Epithelial cell of umbilical artery (primary cell): ENCODE data around the gene OR2A25. TPM values are rescaled to one million over a fixed set of nuclear protein-coding genes. Genes with fewer than 3 reads are reported as not detected.

ENCODE experiments used
- total RNA-seq: library from RNA; depleted of rRNA; stranded (reverse); fragments of >200 nt; gene quantifications from 2 replicates; pipeline ENCODE4 v1.2.3, GENCODE V29; 2014

The OR2A25 gene
- total RNA-seq = not detected in 2 replicates

DNA sequence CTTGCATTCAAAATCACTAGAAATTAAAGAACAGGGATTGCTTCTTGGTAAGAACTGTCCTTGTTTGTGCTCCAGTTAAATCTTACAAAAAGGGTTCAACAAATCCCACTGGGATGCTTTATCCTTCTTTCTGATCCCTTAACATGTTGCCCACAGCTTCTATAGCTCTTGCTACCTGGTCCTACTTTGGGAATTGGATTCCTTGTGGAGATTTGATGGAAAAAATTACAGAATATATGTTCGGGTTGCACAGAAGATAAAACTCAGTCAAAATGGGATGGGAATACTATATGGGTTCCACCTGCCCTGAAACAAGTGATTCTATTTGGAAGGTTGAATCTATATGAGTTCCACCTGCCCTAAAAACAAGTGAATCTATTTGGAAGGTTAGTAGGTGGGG lies at the start of gene OR2A25:
Gene OR2A25 (plus strand): TSS at position 301 of the 400 bp plus-strand sequence. CDS start 4,409 bp downstream, outside the sequence.

GRCh38 chr7:144048648-144049047 lies 21.0 kb upstream of the OR2A25 start, which contains the start of gene OR2A5:
Gene OR2A5, plus strand, starts transcription at chr7:144048948. Its CDS starts 1,454 bp downstream, at chr7:144050402.

DNA sequence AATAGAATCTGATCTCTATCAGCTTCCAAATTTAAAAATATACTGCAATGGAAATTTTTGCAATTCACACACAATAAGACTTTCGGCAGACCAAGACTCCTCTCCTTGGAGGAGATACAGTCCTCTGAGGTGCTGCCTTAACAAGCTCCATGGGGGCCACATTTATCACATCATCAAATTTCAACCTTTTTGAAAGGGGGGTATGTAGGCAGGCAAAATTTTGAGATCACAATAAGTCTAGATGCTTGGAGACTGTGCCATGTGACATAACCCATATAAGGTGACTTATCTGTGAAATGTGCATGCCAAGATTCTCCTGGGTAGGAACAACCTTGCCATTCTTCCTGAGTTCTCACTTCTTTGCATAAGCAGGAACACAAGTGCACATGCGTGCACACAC lies 16.4 kb downstream of the OR2A25 start, which contains the start of gene OR2A12:
Gene OR2A12 (plus strand): TSS at position 301 of the 400 bp plus-strand sequence. CDS start 8,830 bp downstream, outside the sequence.

DNA sequence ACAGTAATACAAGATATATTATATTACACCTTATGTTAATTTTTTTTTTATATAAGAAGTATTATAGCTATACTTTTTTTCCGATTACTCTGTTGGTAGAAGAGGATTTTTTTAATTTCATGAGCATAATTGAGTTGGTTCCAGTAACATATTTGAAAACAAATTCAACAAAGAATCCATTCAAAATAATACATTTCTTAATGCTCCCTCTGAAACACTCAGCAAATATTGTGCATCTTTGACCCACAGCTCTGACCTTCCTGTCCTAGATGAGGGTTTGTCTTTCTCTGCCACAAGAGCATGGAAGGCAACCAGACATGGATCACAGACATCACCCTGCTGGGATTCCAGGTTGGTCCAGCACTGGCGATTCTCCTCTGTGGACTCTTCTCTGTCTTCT lies 39.7 kb downstream of the OR2A25 start, which contains the start of gene OR2A2:
Gene OR2A2 (plus strand): TSS at position 301 of the 400 bp plus-strand sequence. CDS start 0 bp downstream, at position 301.

GRCh38 chr7:144122876-144123275 lies 53.3 kb downstream of the OR2A25 start, which contains the start of gene OR2A14:
Gene OR2A14, plus strand, starts transcription at chr7:144123176. Its CDS starts 5,937 bp downstream, at chr7:144129113.

Other genes with a start within 250 kb of the OR2A25 start
- gene TCAF1, start 167.6 kb upstream of the OR2A25 start, total RNA-seq = 34.8 and 43.9 TPM in 2 replicates
- gene OR2F2, start 134.6 kb upstream of the OR2A25 start, total RNA-seq = not detected in 2 replicates
- gene OR2F1, start 115.0 kb upstream of the OR2A25 start, total RNA-seq = not detected in 2 replicates
- gene OR6B1, start 69.5 kb upstream of the OR2A25 start, total RNA-seq = not detected in 2 replicates
- gene OR2A5, start 20.9 kb upstream of the OR2A25 start, total RNA-seq = not detected in 2 replicates
- gene OR2A12, start 16.5 kb downstream of the OR2A25 start, total RNA-seq = not detected in 2 replicates
- not detected in 2 replicates for gene OR2A2, start 39.8 kb downstream of the OR2A25 start, total RNA-seq
- gene OR2A14, start 53.4 kb downstream of the OR2A25 start, total RNA-seq = not detected in 2 replicates
- 0.30 TPM in 1 of 2 replicates, not detected in the other for gene CTAGE4, start 113.7 kb downstream of the OR2A25 start, total RNA-seq
- 0.32 and 0.91 TPM in 2 replicates for gene ARHGEF35, start 126.0 kb downstream of the OR2A25 start, total RNA-seq
- not detected in 2 replicates for gene OR2A42, start 169.8 kb downstream of the OR2A25 start, total RNA-seq
- gene OR2A7, start 195.0 kb downstream of the OR2A25 start, total RNA-seq = 0.46 TPM in 1 of 2 replicates, not detected in the other
- 0.15 and 0.65 TPM in 2 replicates for gene CTAGE8, start 199.5 kb downstream of the OR2A25 start, total RNA-seq
- gene OR2A1, start 242.6 kb downstream of the OR2A25 start, total RNA-seq = under 0.01 TPM in 2 replicates